ENCODE data around the gene DYSF.

DNA sequence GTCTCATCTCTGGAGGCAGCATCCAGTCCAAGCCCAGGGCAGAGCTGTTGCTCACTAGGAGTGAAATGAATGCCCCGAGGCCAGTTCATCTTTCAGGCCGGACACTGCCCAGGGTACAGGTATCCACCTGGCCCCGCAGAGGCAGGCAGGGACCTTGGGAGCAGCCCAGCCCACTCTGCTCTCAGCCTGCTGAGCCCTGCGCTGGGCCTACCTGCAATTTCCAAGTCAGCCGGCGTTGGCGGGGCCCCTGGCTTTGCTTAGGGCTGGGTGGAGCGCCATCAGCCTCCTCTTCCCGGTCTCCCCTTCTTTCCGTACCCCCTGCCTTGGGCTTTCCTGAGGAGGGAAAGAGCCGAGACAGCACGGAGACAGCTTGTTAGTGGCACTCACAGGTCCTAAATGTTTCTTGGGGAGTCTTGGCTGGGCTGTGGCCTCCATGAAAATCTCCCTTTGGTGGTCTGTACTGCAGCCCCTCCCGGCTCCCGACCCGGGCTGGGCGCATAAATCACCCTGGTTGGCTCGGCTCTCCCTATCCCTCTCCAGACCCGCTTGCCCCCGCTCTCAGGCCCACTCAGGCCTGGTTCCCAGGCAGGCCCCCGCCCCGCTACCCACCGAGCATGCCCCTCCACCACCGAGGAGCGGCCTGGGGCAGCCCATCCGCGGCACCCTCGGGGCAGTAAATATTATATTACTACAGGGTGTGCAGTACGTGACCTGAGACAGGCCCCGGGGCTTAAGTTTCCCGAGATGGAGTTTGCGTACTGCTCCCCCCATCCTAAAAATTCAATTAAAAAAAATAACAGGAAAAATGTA, 106.7 kb downstream of the DYSF start:
- TF ChIP-seq CTCF (IDR thresholded peaks at IDR 0.05) (no peak), POLR2A (IDR thresholded peaks at IDR 0.05) (no peak)
